Panc1 (cell line): Measurements from ENCODE around the gene POC5. TPM values are rescaled to one million over a fixed set of nuclear protein-coding genes. Genes with fewer than 3 reads are reported as not detected.

Experiments used
- ATAC-seq: fragments of 200-7000 bp; cut with Tn5 transposase; 2 replicates; pipeline ENCODE4 v1.9.1; 2020; ENCODE audit warnings: mild to moderate bottlenecking, moderate library complexity
- BruUV-seq: library from RNA; stranded (reverse); fragments of 400-500 nt; replicated peaks from 2 replicates; lab custom pipeline; 2021; lab: Mats Ljungman, UMichigan
- CTCF ChIA-PET: fragments of 300-600 bp; sonication (Branson Sonifier 250); formaldehyde crosslinking; loops from one replicate; lab custom pipeline; 2022; ENCODE audit warnings: antibody characterized with exemption; lab: Charles Lee
- POLR2A ChIA-PET: fragments of 300-600 bp; sonication (Branson Sonifier 250); formaldehyde crosslinking; loops from one replicate; lab custom pipeline; 2022; ENCODE audit warnings: antibody characterized with exemption; lab: Charles Lee
- DNase-seq: peaks from one replicate; pipeline ENCODE4 v3.0.0-alpha.2; 2010; ENCODE audit warnings: low read depth, low spot score
- H3K27ac ChIP-seq: 2 replicates; pipeline ENCODE4 v1.5.1; 2011; ENCODE audit warnings: mild to moderate bottlenecking, low read length, inconsistent platforms
- H3K27me3 ChIP-seq: fragments of 200-500 bp; sonication (Bioruptor generic); 2 replicates; pipeline ENCODE4 v1.6.0; 2014; ENCODE audit warnings: low read length, inconsistent platforms; ENCODE audit not compliant: control insufficient read depth, insufficient read depth
- H3K36me3 ChIP-seq: fragments of 200-500 bp; sonication (Bioruptor generic); 2 replicates; pipeline ENCODE4 v1.5.1; 2014; ENCODE audit warnings: inconsistent platforms, mild to moderate bottlenecking, low read length, moderate library complexity; ENCODE audit not compliant: control insufficient read depth, insufficient read depth
- H3K4me1 ChIP-seq: 2 replicates; pipeline ENCODE4 v1.5.1; 2011; ENCODE audit warnings: inconsistent platforms, mild to moderate bottlenecking, low read length, moderate library complexity; ENCODE audit not compliant: control insufficient read depth, insufficient read depth
- H3K4me3 ChIP-seq, 2 experiments: 2 replicates each; pipeline ENCODE4 v1.5.1; 2011 to 2012; ENCODE audit warnings: low read depth in 2 of 2, low read length in 2 of 2, mild to moderate bottlenecking in 2 of 2, inconsistent platforms in 1 of 2, moderate library complexity in 1 of 2
- H3K9me3 ChIP-seq: fragments of 200-500 bp; sonication (Bioruptor generic); 2 replicates; pipeline ENCODE4 v1.5.1; 2014; ENCODE audit warnings: low read depth, mild to moderate bottlenecking, inconsistent platforms, low read length, moderate library complexity; ENCODE audit not compliant: control insufficient read depth, insufficient read depth
- POLR2AphosphoS5 ChIP-seq: IDR thresholded peaks from 2 replicates; pipeline ENCODE4 v1.6.1; 2012; ENCODE audit warnings: mild to moderate bottlenecking, low read depth, low read length, moderate library complexity
- REST ChIP-seq, 2 experiments: IDR thresholded peaks; 2 replicates each; pipeline ENCODE4 v1.6.1; 2011 to 2012; ENCODE audit warnings: low read depth in 2 of 2, control low read depth in 1 of 2, low read length in 1 of 2, mild to moderate bottlenecking in 1 of 2, moderate library complexity in 1 of 2; ENCODE audit not compliant: insufficient read depth in 1 of 2
- SIN3A ChIP-seq: IDR thresholded peaks from 2 replicates; pipeline ENCODE4 v1.6.1; 2012; ENCODE audit warnings: low read depth, mild to moderate bottlenecking, low read length, moderate library complexity, borderline replicate concordance; ENCODE audit not compliant: insufficient read depth
- TCF7L2 ChIP-seq: IDR thresholded peaks from 2 replicates; pipeline ENCODE4 v1.6.1; 2011; ENCODE audit warnings: mild to moderate bottlenecking, low read depth, low read length, inconsistent platforms
- in situ Hi-C: cut with HindIII; loops from 2 replicates; pipeline ENCODE4 v1.10.0; 2016; ENCODE audit warnings: low sequenced_read_pairs, low pct_unique_long_range_greater_than_20kb
- intact Hi-C: fragments of 100-400 bp; cut with micrococcal nuclease; formaldehyde crosslinking; loops from one replicate; pipeline ENCODE4 v1.10.0; 2022; ENCODE audit not compliant: unreplicated experiment
- total RNA-seq: library from RNA; stranded (reverse); gene quantifications from one replicate; pipeline ENCODE4 v1.2.1, GENCODE V29; 2021; ENCODE audit not compliant: unreplicated experiment
- TF ChIP-seq, protein P1 (sequence below): fragments of 450-650 bp; IDR thresholded peaks from 2 replicates; pipeline ENCODE4 v1.5.1; 2017; ENCODE audit warnings: mild to moderate bottlenecking

POC5 gene
- total RNA-seq, 1 experiment from 2014 or later, result 19.7 TPM

DNA sequence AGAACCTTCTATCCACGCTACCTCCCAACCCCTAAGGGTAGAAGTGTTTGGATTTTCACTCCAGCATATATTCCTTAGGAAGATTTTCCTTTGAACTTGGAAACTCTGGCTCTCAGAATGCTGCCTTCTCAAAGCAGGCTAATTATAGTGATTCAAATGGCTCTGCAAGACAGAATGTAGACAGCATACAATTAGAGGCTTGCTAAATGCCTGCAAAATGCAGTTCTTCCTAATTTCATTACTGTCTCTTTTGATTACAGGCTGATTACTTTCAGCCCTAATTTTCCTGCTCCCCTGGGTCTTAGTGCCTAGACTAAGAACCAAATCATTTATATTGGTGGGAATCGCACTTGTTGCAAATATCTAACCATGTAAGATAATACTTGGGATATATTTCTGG lies 55.2 kb downstream of the POC5 start:
- ATAC-seq (no peak), DNase-seq (no peak)
- POLR2A ChIA-PET, result no interaction called here
- intact Hi-C loops (no loop called here), in situ Hi-C loops (no loop called here)
- TF ChIP-seq POLR2AphosphoS5 (no peak), SIN3A (no peak), REST (IDR thresholded peaks at IDR 0.05; ENCODE audit: insufficient read depth in 1 of 2, low read depth in 2 of 2, low read length in 1 of 2) (no peak), TCF7L2 (no peak)
- TF ChIP-seq, protein P1, sequence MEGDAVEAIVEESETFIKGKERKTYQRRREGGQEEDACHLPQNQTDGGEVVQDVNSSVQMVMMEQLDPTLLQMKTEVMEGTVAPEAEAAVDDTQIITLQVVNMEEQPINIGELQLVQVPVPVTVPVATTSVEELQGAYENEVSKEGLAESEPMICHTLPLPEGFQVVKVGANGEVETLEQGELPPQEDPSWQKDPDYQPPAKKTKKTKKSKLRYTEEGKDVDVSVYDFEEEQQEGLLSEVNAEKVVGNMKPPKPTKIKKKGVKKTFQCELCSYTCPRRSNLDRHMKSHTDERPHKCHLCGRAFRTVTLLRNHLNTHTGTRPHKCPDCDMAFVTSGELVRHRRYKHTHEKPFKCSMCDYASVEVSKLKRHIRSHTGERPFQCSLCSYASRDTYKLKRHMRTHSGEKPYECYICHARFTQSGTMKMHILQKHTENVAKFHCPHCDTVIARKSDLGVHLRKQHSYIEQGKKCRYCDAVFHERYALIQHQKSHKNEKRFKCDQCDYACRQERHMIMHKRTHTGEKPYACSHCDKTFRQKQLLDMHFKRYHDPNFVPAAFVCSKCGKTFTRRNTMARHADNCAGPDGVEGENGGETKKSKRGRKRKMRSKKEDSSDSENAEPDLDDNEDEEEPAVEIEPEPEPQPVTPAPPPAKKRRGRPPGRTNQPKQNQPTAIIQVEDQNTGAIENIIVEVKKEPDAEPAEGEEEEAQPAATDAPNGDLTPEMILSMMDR, result no peak
- Histone ChIP-seq H3K27ac (no peak overlapping the region), H3K4me1 (no peaks in the 10 kb centered on the region; the same call in 1 of the 2 replicates), H3K36me3 (no peaks in the 10 kb centered on the region), H3K4me3 (no peak overlapping the region), H3K27me3 (no peaks in the 10 kb centered on the region), H3K9me3 (no peaks in the 10 kb centered on the region)
- CTCF ChIA-PET, result no interaction called here
- BruUV-seq, result no TSS peak

DNA sequence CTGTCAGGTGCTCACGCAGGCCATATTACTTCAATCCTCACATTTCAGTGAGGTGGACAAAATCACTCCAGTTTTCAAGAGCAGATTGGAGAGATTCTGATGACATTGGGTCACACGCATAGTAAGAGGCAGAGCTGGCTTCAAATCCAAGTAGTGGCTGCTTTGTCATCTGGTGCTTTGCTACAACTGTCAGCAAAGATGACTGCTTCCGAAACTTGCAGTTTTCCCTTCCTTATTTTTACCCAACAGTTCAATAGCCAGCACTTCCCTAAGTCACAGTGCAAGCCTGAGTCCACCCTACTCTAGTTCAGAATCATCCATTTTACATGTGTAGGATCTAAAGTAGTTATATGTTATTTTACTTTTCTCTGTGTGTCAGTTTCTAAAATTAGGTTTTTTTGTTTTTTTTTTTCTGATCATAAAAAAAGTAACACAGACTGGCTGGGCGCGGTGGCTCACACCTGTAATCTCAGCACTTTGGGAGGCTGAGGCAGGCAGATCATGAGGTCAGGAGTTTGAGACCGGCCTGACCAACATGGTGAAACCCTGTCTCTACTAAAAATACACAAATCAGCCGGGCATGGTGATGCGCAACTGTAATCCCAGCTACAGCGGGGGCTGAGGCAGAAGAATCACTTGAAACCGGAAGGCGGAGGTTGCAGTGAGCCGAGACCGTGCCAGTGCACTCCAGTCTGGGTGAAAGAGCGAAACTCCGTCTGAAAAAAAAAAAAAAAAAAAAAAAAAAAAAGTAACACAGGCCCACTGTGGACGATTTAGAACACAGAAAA lies 56.4 kb downstream of the POC5 start:
- intact Hi-C loops, result no loop called here
- CTCF ChIA-PET, result no interaction called here
- H3K27me3 ChIP-seq, result no peaks in the 10 kb centered on the region

More for the DNA sequence above, 56.4 kb downstream of the POC5 start:
- TF ChIP-seq TCF7L2 (no peak), POLR2AphosphoS5 (no peak)
- TF ChIP-seq, protein P1, result no peak
- Histone ChIP-seq H3K4me1 (no peaks in the 10 kb centered on the region; the same call in 1 of the 2 replicates), H3K36me3 (no peaks in the 10 kb centered on the region), H3K4me3 (no peak overlapping the region), H3K9me3 (no peaks in the 10 kb centered on the region), H3K27ac (no peak overlapping the region)
- no TSS peak for BruUV-seq
- in situ Hi-C loops, result no loop called here
- DNase-seq (no peak), ATAC-seq (no peak)
- POLR2A ChIA-PET, result no interaction called here
